HG02885 (cell line): Measurements from ENCODE around the gene TMEM220.

Experiments
- ATAC-seq: cut with Tn5 transposase; IDR thresholded peaks from one replicate; pipeline ENCODE4 v1.9.1; 2021; ENCODE audit warnings: mild to moderate bottlenecking; ENCODE audit not compliant: unreplicated experiment, poor library complexity

TMEM220 gene

GRCh38 chr17:10729334-10730193 is at the start of gene TMEM220:
TSS of gene TMEM220 (minus strand) at chr17:10730023. CDS start at chr17:10729851, 172 bp downstream.
- ATAC-seq = peak; percentile 80

GRCh38 chr17:10779609-10780008 is 49.8 kb upstream of the TMEM220 start:
- no peak for ATAC-seq

GRCh38 chr17:10777890-10778289 is 48.1 kb upstream of the TMEM220 start:
- no peak for ATAC-seq

GRCh38 chr17:10777131-10777807 is 47.4 kb upstream of the TMEM220 start:
- no peak for ATAC-seq

- ATAC-seq = no peak
Measured at GRCh38 chr17:10776381-10776780, 46.6 kb upstream of the TMEM220 start.

- ATAC-seq = no peak
Measured at GRCh38 chr17:10775740-10776356, 46.0 kb upstream of the TMEM220 start.

GRCh38 chr17:10775058-10775457 is 45.2 kb upstream of the TMEM220 start:
- no peak for ATAC-seq

- ATAC-seq = no peak
Measured at GRCh38 chr17:10773391-10773790, 43.6 kb upstream of the TMEM220 start.

GRCh38 chr17:10772425-10773380 is 42.9 kb upstream of the TMEM220 start:
- no peak for ATAC-seq

- no peak for ATAC-seq
Measured at GRCh38 chr17:10771148-10771547, 41.3 kb upstream of the TMEM220 start.

- no peak for ATAC-seq
Measured at GRCh38 chr17:10769840-10770239, 40.0 kb upstream of the TMEM220 start.

- ATAC-seq = no peak
Measured at GRCh38 chr17:10768750-10769251, 39.0 kb upstream of the TMEM220 start.

- ATAC-seq = no peak
Measured at GRCh38 chr17:10767232-10767631, 37.4 kb upstream of the TMEM220 start.

- ATAC-seq = no peak
Measured at GRCh38 chr17:10762037-10762436, 32.2 kb upstream of the TMEM220 start.

GRCh38 chr17:10761281-10761680 is 31.5 kb upstream of the TMEM220 start:
- ATAC-seq = no peak

- no peak for ATAC-seq
Measured at GRCh38 chr17:10758062-10758461, 28.2 kb upstream of the TMEM220 start.

- no peak for ATAC-seq
Measured at GRCh38 chr17:10757647-10758046, 27.8 kb upstream of the TMEM220 start.

GRCh38 chr17:10757067-10757466 is 27.2 kb upstream of the TMEM220 start:
- ATAC-seq = no peak

- no peak for ATAC-seq
Measured at GRCh38 chr17:10756619-10757018, 26.8 kb upstream of the TMEM220 start.

- ATAC-seq = no peak
Measured at GRCh38 chr17:10756185-10756584, 26.4 kb upstream of the TMEM220 start.
